ENCODE results near the gene QPRT. TPM values are rescaled to one million over a fixed set of nuclear protein-coding genes. Genes with fewer than 3 reads are reported as not detected.
"Not testable (repeated sequence)": the region's sequence is repeated elsewhere in the genome, so short reads cannot be mapped to it uniquely, and the experiment has no call there.

The QPRT gene
- total and polyA plus RNA-seq, 12 donors = 3.8 to 34.1 (median 24.6) TPM

DNA sequence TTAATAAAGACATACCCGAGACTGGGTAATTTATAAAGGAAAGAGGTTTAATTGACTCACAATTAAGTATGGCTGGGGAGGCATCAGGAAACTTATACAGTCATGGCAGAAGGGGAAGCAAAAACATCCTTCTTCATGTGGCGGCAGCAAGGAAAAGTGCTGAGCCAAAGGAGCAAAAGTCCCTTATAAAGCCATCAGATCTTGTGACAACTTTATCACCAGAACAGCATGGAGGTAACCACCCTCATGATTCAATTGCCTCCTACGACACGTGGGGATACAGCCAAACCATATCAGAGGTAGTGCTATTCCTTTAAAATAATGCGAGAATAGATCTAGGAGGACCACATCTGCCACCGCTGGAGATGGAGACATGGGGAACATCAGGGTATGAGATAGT is 57.8 kb downstream of the QPRT start:
- Histone ChIP-seq H3K4me1 (peaks cover 0 to 34% (median 0%) of the 10 kb centered on the region in 9 donors), H3K4me3 (no peak overlapping the region), H3K27me3 (peaks cover 0 to 21% (median 11%) of the 10 kb centered on the region in 7 donors), H3K27ac (no peak overlapping the region), H3K36me3 (no peaks in the 10 kb centered on the region), H3K9me3 (no peaks in the 10 kb centered on the region)
- no peak for TF ChIP-seq CTCF (IDR thresholded peaks at IDR 0.05)
- intact Hi-C loops (cut with DNase I) = no loop called here
- WGBS, 2 donors = 71 to 76% methylated on average over 6 of the region's 6 CpGs
- no peak for DNase-seq
- ATAC-seq = no peak

DNA sequence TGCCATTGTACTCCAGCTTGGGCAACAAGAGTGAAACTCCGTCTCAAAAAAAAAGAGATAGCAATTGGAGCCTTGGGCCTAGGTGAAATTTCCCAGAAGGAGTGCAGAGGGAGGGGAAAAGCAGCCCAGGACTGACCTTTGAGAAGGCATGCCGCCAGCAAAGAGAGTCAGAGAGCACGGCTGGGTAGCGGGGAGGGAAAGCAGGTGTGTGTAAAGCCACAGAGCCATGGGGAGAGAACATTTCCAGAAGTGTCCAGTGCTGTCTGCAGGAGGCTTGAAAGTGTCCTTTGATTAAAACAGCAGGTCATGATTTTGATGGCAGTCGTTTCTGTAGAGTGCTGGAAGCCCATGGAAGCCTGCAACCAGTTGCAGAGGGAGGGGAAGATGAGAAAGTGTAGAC is 58.7 kb downstream of the QPRT start:
- H3K4me3 ChIP-seq = no peak overlapping the region
- no peak for ATAC-seq
- no peaks in the 10 kb centered on the region for H3K36me3 ChIP-seq
- intact Hi-C loops (cut with DNase I) = no loop called here
- H3K4me1 ChIP-seq = peaks cover 0 to 40% (median 0%) of the 10 kb centered on the region in 9 donors
- TF ChIP-seq CTCF (IDR thresholded peaks at IDR 0.05) = no peak
- H3K9me3 ChIP-seq = no peaks in the 10 kb centered on the region
- H3K27me3 ChIP-seq = peaks cover 0 to 21% (median 11%) of the 10 kb centered on the region in 7 donors
- 50 to 72% methylated on average over 5 of the region's 5 CpGs for WGBS, 2 donors
- peak overlapping the region in 1 of 10 donors; percentile 53 for H3K27ac ChIP-seq
- DNase-seq = no peak

GRCh38 chr16:29738514-29738913 is 59.5 kb downstream of the QPRT start:
- intact Hi-C loops (cut with DNase I) = no loop called here
- Histone ChIP-seq H3K4me1 (peaks cover 0 to 44% (median 0%) of the 10 kb centered on the region in 9 donors), H3K36me3 (peaks cover 0 to 5% (median 0%) of the 10 kb centered on the region in 9 donors), H3K9me3 (no peaks in the 10 kb centered on the region), H3K27me3 (peaks cover 0 to 21% (median 11%) of the 10 kb centered on the region in 7 donors), H3K4me3 (no peak overlapping the region), H3K27ac (peak overlapping the region in 1 of 10 donors; percentile 59)
- DNase-seq (no peak), ATAC-seq (no peak)
- no peak for TF ChIP-seq CTCF (IDR thresholded peaks at IDR 0.05)
- WGBS, 2 donors = 65 to 82% methylated on average over 2 of the region's 2 CpGs

- H3K4me3 ChIP-seq; ATAC-seq; H3K27ac ChIP-seq; intact Hi-C loops (cut with DNase I); DNase-seq; H3K9me3 ChIP-seq: not testable (repeated sequence)
- WGBS, 2 donors = 72 to 79% methylated on average over 6 of the region's 6 CpGs
- Histone ChIP-seq H3K27me3 (peaks cover 0 to 14% (median 10%) of the 10 kb centered on the region in 7 donors), H3K36me3 (peaks cover 0 to 13% (median 0%) of the 10 kb centered on the region in 9 donors), H3K4me1 (peaks cover 0 to 48% (median 0%) of the 10 kb centered on the region in 9 donors)
Measured at GRCh38 chr16:29739927-29740629, 61.1 kb downstream of the QPRT start.

GRCh38 chr16:29740630-29741015 is 61.6 kb downstream of the QPRT start:
- WGBS, 2 donors = 41 to 43% methylated on average over 11 of the region's 11 CpGs
- ATAC-seq = not testable (repeated sequence)
- H3K36me3 ChIP-seq = peaks cover 0 to 13% (median 0%) of the 10 kb centered on the region in 9 donors

More at GRCh38 chr16:29740630-29741015, 61.6 kb downstream of the QPRT start:
- H3K9me3 ChIP-seq; intact Hi-C loops (cut with DNase I); H3K27ac ChIP-seq; H3K4me3 ChIP-seq; DNase-seq: not testable (repeated sequence)
- peaks cover 0 to 11% (median 5%) of the 10 kb centered on the region in 7 donors for H3K27me3 ChIP-seq
- peaks cover 0 to 48% (median 0%) of the 10 kb centered on the region in 9 donors for H3K4me1 ChIP-seq

Measured in heart right ventricle (tissue), 16 donors.